Measurements from ENCODE around the gene KIDINS220. TPM values are rescaled to one million over a fixed set of nuclear protein-coding genes. Genes with fewer than 3 reads are reported as not detected.

Gene KIDINS220
- total RNA-seq, 1 donor from 2014 or later = 47.7 TPM

DNA sequence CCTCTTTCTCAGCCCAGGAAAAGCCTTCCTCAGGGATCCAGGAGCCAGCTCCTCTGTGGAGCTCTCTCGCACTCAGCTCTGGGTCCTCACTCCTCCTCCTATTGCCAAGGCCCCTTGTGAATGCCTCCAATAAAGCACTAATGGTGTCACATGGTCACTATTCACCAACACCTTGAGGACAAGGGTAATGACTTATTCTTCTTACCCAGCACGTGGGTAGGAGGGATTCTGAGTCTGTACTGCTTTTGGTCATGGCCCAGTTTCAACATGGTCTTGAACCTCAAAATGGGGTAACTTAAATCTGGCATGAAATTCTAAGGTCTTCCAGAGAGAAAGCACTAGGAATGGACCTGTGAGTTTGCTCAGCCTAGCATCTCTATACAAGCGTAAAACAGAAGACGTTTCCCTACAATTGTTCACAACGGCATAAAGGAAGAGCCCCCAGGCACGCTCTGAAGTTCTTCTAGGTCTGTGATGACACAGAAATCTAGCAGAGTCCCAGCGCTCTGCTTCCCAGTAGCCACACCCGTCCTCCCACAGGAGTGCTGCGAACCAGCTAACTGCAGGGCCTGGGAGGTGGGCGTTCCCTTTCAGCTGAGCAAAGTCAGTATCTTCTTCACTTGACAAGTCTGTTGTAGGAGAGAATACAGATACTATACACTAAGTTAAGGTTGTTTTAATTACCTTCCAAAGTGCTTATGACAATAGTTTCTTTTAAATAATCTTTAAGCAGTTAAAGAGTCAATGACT, 14.6 kb upstream of the KIDINS220 start:
- DNase-seq (ENCODE audit: low spot score) = no peak

DNA sequence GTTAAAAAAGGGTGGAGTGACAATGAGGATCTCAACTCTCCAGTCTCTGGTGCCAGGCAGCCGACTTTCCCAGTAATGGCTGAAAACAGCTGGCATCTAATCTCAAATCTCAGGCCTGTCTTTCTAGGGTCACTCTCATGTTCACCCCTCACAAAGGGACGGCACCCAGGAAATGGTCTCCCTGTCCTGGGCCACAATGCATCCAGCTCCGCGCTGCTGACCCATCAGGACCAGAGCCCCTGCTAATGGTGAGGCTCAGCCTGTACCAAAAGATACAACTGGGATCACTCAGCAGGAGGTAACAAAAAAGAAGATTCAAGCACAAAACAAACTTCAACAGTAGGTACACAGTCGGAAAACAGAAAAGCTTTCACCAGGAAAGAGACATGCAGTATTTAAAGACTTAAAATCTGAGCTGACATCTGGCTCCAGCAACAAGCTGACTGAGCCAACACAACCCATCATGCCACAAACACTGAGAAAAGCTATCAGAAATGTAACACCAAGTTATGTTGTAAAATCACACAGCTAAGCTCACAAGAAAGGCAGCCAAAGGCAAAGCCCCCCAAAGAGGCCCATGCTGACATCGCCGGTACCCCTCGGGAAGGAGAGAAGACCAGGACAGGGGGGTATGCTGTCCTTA, 13.6 kb upstream of the KIDINS220 start:
- DNase-seq (ENCODE audit: low spot score) = no peak

DNA sequence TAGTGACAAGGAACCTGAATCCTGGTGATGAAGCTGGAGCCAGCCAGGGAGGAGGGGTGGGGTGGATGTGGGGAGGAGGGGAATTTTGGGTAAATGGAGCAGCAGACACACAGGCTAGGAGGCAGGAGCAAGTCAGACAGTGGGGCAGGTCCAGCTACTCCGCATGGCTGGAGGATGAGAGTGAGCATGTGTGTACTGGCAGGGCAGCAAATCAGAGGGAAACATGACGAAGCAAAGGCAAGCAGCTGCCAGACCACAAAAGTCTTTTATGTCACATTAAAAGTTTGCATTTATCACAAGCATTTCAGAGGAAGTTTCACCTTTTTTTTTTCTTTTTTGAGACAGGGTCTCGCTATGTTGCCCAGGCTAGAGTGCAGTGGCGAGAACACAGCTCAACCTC, 11.9 kb upstream of the KIDINS220 start:
- no peak for DNase-seq (ENCODE audit: low spot score)

DNA sequence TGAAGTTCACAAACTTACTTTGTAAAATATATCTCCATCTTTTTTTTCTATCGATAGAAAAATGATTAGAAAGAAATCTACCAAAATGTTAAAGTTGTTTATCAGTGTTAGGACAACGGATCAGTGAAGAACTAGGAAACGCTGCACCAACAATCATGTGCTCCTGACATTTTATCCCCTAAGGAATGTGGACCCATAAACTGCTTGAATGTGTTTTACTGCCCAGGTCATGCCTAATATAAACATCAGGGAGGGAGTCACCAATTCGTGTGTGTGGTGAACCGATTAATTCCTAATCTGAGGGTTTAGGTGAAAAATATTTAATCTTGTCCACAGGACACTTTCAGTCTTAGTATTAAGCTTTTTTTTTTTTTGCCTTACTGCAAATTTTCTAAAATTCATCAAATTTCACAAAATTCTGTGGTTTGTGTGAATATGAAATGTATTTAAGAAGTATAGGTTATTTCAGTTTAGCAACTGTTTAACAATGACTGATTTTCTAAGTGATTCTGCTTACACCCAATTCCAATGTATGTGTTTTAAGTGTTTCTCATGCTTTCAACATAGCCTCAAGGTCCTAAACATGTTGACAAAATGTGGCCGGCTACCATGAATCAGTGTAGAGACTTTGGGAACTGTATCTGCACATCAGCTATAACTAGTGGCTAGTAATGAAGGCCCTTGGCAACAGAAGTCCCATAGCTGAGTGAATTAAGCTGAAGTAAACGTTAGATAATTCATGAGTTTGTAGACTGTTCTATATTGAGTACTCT, 11.1 kb upstream of the KIDINS220 start:
- no peak for DNase-seq (ENCODE audit: low spot score)

DNA sequence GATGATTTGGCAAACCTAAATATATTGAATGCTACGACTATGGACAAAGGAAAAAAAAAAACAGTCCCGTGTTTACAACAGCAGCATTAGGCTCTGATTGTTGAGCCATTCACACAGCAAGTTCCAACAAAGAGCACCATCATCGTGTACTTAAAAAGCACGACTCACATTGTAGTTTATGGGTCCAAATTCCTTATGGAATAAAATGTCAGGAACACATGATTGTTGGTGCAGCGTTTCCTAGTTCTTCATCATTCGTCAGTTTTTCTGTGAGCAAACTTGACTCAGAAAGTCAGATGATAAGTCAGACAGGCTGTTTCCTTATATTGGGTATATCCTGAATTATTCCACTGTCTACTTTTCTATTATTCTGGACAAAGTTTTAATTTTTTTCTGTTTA, 10.0 kb upstream of the KIDINS220 start:
- no peak for DNase-seq (ENCODE audit: low spot score)

DNA sequence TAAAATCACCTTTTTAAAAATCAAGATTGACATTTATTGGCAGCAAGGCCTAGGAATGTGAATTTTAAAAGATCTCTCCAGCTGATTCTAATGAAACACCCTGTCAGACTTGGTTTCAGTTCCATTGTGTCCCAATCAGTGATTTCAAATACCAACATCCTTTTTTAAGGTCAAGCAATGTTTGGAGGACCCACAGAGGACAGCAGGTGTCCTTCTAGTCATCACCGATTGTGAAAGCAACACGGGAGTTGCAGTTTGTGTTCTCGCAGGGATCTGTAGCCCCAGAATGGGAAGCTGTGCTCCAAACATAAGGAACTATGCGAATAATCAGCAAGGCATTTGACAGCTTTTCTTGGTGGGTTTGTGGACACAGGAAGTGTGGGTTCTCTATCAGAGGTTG, 4.5 kb upstream of the KIDINS220 start:
- DNase-seq (ENCODE audit: low spot score) = no peak

DNA sequence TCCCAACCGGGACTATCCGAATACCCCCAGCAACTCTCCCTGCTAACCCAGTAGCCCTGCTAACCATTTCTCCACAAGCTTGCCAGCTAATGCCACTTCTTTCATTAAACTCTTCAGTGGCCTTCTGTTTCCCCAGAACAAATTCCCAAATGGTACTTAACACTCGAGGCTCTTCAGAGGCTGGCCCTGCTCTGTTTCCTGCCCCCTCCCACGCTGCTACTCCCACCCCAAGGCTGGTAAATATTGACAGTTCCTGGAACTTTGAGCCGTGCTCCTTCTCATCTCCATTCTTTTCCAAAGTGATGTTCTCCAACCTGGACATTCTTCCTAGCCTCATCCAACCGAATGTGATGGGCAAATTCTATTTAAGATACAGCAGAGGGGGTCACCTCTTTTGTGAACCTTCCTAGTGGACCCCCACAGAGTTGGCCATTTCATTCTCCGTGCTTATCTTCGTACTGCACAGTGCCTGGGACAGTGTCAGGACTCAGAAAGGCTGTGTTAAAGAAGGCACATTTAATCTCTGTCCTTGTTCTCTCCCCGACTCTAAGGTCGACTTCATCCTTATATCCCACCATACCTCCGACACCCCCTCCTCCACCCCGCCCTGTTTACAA, 3.2 kb upstream of the KIDINS220 start:
- DNase-seq (ENCODE audit: low spot score) = no peak

DNA sequence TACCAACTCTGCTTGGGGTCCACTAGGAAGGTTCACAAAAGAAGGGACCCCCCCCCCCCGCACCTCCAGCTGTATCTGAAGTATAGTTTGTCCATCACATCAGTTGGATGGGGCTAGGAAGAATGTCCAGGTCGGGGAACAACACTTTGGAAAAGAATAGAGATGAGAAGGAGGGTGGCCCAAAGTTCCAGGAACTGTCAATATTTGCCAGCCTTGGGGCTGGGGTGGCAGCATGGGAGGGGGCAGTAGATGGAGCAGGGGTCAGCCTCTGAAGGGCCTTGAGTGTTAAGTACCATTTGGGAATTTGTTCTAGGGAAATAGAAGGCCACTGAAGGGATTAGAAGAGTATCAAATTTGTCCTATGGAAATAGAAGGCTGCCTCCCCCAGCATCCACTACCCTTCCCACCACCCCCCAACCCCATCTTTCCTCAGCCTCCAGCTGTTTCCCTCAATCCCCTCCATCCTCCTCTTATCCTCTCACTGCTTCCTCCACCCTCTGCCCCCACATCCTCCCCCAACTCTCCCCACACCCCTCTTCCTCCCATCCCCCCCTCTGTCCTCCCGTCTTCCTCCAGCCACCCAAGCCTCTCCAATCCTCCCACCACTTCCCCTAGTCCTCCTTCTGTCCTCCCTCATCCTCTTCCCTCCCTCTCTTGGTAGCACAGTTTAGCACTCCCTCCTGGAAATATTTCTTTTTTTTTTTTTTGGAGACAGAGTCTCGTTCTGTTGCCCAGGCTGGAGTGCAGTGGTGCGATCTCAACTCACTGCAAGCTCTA, 2.0 kb upstream of the KIDINS220 start:
- no peak for DNase-seq (ENCODE audit: low spot score)

DNA sequence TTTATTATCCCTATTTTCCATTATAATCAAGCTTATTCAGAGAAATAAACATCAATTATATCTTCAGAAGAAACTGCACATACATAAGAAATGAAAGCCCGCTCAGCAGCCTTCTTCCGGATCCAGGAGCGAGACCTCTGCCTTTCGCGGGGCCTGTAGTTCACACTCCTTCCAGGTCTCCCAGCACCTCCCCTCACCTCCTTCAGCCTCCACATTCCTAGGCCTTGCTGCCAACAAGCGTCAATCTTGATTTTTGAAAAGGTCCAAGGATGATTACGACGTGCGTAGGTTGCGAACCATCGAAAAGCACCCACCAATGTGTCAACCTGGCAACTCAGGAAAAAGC, 355 bp upstream of the KIDINS220 start:
- DNase-seq (ENCODE audit: low spot score) = no peak

DNA sequence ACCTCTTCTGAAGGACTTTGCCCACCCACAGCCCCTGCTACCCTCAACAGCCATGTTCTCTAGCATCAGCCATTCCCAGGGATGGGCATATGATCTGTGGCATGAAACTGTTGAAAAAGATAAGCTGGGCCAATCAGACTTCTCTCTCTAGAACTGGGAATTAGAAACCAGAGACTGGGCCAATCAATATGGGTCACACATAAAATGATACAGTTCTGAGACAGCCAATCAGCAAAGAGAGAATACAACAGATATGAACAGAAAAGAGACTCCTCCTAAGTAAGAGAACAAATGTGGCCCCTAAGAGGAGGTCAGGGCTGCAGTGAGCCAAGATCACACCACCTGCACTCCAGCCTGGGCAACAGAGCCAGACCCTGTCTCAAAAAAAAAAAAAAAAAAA, 2.1 kb downstream of the KIDINS220 start:
- no peak for DNase-seq (ENCODE audit: low spot score)

DNA sequence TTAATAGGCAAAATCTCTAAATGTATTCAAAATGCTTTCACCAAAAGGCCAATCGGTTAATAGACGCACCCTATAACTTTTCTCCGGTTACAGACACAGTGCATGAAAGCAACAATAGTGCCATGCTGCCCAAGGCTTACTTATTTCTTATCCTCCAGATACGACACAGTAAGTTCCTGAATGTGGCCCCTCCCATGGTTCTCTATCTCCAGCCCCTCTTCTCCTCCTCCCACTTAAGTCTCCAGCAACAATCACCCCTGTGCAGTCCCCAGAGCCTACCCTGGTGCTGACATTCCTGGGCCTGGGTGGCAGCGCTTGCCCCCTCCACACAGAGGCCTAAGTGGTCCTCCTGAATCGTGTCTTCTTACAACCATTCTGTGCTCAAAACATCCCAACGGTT, 3.6 kb downstream of the KIDINS220 start:
- DNase-seq (ENCODE audit: low spot score) = no peak

DNA sequence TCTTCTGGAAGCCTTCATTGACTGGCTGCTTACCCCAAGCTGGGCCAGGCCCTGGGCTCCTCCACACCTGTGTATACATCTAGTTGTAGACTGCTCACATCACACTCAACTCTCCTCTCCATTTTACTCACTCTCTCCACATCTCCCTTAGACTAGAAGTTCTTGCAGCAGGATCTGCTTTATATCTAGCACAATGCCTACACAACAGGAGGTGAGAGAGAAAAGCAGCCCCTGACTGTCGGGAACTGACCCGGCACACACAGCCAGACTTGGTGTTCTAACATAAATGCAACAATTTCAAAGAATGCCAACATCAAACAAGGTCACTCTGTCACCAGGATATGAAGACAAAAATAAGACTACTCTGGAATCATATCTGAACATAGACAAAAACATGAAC, 5.9 kb downstream of the KIDINS220 start:
- no peak for DNase-seq (ENCODE audit: low spot score)

DNA sequence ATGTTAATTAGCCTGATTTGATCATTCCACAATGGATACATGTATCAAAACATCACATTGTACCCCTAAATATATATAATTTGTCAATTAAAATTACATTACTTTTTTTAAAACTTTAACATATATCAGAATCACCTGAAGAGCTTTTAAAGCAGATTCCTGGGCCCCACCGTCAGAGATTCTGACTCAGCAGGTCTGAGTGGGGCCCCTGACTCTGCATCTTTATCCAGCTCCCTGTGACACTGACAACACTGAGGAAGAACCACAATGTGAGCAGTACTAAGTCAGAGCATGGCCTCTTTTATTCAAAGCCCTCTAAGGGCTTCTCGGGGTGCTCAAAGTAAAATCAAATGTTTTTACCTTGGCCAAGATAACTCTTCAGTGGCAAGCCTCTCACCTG, 9.7 kb downstream of the KIDINS220 start:
- no peak for DNase-seq (ENCODE audit: low spot score)

DNA sequence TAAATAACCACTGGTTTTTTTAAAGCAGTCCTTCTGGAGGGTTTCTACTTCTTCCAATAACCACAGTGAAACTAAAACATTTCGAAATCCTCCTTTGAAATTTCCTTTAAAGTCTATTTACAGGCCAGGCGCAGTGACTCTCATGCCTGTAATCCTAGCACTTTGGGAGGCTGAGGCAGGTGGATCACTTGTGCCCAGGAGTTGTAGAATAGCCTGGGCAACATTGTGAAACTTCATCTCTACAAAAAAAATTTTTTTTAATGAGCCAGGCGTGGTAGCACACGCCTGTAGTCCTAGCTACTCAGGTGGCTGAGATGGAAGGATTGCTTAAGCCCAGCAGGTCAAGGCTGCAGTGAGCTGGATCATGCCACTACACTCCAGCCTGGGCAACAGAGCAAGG, 15.2 kb downstream of the KIDINS220 start:
- DNase-seq (ENCODE audit: low spot score) = no peak

DNA sequence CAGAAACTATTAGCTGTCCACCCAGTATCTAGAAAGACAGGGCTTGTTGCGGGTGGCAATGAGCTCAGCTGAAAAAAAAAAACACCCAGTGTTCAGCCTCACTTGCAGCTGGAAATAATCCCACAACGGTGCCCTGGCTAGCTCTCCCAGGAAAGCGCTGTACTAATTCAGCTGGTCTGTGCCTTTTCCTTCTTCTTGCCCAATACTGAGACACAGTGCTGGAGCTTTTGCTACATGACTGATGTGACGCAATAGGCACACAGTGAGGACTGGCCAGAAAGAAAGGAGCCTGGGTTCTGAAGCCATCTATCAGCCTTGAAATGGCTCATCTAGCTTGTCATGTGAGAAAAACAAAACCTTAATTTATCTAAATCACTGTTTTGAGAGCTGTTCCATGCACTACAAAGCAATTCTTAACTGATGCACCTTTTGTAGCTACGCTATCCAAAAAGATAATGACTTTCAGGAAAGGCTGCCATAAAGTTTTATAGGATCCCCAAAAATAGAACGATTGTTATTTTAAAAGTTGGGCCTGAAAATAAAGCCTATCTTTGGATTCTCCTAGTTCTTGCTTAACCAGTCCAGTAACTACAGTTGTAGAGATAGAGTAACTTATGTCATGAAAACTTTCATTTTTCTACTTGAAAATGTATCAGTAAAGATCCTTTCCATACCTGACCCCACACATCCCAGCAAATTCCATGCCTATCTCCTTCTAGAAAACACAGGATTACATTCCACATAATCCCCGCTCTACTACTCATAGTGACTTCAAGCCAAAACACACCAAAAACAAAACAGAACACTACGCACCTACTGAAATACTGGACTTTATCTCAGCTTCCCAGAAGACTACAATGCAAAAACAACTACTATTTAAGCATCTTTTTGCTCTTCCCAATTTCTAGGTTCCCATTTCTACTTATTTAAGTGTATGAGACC, 15.9 kb downstream of the KIDINS220 start:
- no peak for DNase-seq (ENCODE audit: low spot score)

DNA sequence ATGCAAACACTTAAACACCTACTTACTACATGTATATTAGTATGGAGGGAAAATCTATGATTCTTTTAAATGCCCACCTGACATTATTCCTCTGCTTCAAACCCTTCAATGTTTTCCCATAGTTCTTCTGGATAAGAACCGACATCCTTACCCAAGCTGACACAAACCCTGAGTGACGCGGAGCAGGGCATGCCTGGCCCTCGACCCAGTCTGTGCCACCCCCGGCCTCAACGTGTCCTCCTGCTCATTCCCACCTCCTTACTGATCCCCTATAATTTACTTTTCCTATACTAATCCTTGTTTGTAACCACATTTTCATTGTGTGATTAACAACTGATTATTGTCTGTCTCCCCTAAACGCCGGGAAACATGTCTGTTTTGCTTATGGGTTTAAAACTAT, 17.5 kb downstream of the KIDINS220 start:
- no peak for DNase-seq (ENCODE audit: low spot score)

DNA sequence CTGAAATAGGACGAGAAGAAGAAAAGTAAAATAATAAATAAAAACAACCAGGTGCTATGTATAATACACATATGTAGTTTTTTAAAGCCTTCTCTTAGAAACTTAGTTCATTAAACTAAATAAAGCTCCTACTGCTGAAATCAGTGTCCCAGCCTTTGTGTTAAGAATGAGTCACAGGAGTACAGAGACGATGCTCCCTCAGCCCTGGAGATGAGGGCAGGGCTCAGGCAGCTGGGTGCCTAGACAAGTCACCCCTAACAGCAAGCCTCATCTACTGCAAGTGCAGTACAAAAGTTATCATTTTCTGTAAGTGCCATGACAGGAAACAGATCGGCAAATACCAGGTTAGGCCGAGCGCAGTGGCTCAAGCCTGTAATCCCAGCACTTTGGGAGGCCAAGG, 18.2 kb downstream of the KIDINS220 start:
- no peak for DNase-seq (ENCODE audit: low spot score)

DNA sequence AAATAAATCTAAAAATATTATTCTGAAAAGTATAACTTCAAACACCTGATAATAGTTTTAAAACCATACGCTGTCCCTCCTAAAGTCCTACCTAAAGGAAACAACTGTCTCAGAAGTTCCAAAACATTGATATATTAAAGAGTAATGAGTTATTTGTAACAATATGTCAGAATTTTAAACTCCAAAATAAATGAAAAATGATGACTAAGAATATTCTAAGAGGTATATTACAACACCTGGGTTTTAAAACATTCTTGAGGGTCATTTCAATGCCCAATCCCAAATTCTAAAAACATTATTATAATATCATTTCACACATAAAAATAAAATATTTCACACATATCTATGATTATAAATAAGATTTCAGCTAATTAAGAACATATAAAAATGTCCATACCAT, 20.2 kb downstream of the KIDINS220 start:
- no peak for DNase-seq (ENCODE audit: low spot score)

DNA sequence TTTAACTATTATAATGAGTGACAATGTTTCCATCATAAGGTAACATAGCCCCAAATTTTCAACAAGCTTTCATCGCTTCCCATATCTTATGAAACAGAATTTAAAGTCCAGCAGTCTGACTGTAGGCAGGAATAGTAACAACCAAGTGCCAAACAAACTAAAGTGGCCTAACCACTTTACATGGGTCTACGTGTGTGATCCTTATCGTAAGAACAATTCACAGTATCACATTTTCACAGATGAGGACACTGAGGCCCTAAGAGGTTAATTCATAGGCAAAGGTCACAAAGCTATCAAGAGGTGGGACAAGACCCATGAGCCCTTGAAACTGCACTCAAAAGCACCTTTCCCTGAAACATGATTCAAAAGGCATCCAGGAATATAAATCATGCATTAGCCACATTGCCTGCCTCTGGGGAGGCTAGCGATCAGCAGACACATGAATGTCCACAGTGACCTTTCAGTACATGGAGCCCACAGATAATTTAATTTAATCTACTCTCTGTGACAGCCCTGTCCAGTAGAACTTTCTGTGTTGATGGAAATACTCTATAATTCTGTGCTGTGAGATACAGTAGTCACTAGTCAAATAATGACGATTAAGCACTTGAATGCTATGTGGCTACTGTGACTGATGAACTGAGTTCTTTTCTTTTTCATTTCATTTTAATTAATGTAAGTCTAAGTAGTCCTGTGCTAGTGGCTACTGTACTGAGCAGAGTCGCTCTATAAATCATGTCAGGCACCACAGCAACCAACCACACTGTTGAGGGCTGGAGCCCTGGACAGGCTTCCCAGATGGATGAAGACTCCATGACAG, 30.3 kb downstream of the KIDINS220 start:
- no peak for DNase-seq (ENCODE audit: low spot score)

All from mesenteric fat pad (tissue), 1 donor.